ENCODE results near the gene DPM2. TPM values are rescaled to one million over a fixed set of nuclear protein-coding genes. Genes with fewer than 3 reads are reported as not detected.
A peak's percentile ranks its signal among the peaks of the same experiment; 100 is the strongest.

DPM2 gene
- polyA plus RNA-seq, 2 of the 4 experiments (the other 2 are of a cell fraction): 41.9 to 45.9 TPM

DNA sequence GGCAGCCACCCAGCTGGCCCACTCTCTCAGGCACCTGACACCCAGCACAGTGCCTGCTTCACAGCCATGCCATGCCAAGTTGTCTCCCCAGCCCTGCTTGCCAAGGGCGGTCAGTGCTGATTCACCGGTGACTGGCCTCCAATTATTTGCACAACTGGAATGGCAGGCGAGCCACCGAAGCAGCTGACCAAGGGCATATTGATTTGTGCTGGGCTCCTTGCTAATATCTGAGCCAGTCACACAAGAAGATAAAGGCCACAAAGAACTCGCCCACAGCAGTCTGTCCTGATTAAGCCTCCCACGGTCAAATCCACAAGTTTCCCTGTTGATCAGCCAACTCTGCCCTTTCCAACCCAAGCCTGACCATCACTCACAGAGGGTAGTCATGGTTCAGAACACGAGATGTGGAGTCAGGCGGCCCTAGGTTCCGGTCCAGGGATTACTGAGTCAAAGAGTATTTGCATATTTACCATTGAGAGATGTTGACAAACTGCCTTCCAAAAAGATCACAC, 49.5 kb upstream of the DPM2 start (continued):
- no peak for TF ChIP-seq FOXS1 (CRISPR knock-in tag; IDR thresholded peaks at IDR 0.05)
- no peak for TF ChIP-seq KDM5A (IDR thresholded peaks at IDR 0.05)
- TF ChIP-seq POLR2AphosphoS2 (conservative IDR thresholded peaks at IDR 0.05; ENCODE audit: low read length): no peak
- TF ChIP-seq, protein P1, sequence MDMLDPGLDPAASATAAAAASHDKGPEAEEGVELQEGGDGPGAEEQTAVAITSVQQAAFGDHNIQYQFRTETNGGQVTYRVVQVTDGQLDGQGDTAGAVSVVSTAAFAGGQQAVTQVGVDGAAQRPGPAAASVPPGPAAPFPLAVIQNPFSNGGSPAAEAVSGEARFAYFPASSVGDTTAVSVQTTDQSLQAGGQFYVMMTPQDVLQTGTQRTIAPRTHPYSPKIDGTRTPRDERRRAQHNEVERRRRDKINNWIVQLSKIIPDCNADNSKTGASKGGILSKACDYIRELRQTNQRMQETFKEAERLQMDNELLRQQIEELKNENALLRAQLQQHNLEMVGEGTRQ (IDR thresholded peaks at IDR 0.05): peak; percentile 6; the same call in 1 of the 2 replicates
- peak in 1 of 2 experiments; percentile 39; a peak in 1 of 5 replicates for TF ChIP-seq JUN (IDR thresholded peaks at IDR 0.05)
- no peak for TF ChIP-seq HOXB5 (CRISPR knock-in tag; IDR thresholded peaks at IDR 0.05)
- TF ChIP-seq ZFP36 (IDR thresholded peaks at IDR 0.05; ENCODE audit: borderline replicate concordance, partially characterized antibody): no peak
- no peak for TF ChIP-seq RCOR1 (IDR thresholded peaks at IDR 0.05; ENCODE audit: low read depth, low read length)
- TF ChIP-seq PHF8 (IDR thresholded peaks at IDR 0.05; ENCODE audit: borderline replicate concordance, low read depth): no peak
- TF ChIP-seq FOSL2 (IDR thresholded peaks at IDR 0.05): peak; percentile 83
- TF ChIP-seq FOSL2 (CRISPR knock-in tag; IDR thresholded peaks at IDR 0.05): peak; percentile 95
- no peak for TF ChIP-seq CBX2 (IDR thresholded peaks at IDR 0.05; ENCODE audit: borderline replicate concordance, low read depth)
- TF ChIP-seq KDM1A (IDR thresholded peaks at IDR 0.05; ENCODE audit: low read depth): no peak
- no peak for TF ChIP-seq CBX8 (IDR thresholded peaks at IDR 0.05)
- peak; percentile 37 to 51; a peak in 2 of 5 replicates for TF ChIP-seq EP300 (IDR thresholded peaks at IDR 0.05)
- TF ChIP-seq, protein P2, sequence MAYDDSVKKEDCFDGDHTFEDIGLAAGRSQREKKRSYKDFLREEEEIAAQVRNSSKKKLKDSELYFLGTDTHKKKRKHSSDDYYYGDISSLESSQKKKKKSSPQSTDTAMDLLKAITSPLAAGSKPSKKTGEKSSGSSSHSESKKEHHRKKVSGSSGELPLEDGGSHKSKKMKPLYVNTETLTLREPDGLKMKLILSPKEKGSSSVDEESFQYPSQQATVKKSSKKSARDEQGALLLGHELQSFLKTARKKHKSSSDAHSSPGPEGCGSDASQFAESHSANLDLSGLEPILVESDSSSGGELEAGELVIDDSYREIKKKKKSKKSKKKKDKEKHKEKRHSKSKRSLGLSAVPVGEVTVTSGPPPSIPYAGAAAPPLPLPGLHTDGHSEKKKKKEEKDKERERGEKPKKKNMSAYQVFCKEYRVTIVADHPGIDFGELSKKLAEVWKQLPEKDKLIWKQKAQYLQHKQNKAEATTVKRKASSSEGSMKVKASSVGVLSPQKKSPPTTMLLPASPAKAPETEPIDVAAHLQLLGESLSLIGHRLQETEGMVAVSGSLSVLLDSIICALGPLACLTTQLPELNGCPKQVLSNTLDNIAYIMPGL (CRISPR knock-in tag; IDR thresholded peaks at IDR 0.05; ENCODE audit: borderline replicate concordance): no peak
- no peak for TF ChIP-seq EHMT2 (IDR thresholded peaks at IDR 0.05; ENCODE audit: low read depth)
- no peak; the same call in 1 of the 2 replicates for TF ChIP-seq NFE2L2 (conservative IDR thresholded peaks at IDR 0.05; ENCODE audit: low read length)
- no peak for TF ChIP-seq POLR2A (IDR thresholded peaks at IDR 0.05; ENCODE audit: low read length)
- TF ChIP-seq BHLHE40 (IDR thresholded peaks at IDR 0.05; ENCODE audit: low read depth, low read length): no peak
- peak; percentile 61; the same call in 1 of the 2 replicates for TF ChIP-seq GATA3 (IDR thresholded peaks at IDR 0.05; ENCODE audit: borderline replicate concordance)
- no peak for TF ChIP-seq RFX5 (IDR thresholded peaks at IDR 0.05)
- no peak for TF ChIP-seq HDAC2 (IDR thresholded peaks at IDR 0.05)
- TF ChIP-seq, protein P3, sequence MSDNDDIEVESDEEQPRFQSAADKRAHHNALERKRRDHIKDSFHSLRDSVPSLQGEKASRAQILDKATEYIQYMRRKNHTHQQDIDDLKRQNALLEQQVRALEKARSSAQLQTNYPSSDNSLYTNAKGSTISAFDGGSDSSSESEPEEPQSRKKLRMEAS (IDR thresholded peaks at IDR 0.05): peak; percentile 80
- TF ChIP-seq HOXB13 (CRISPR knock-in tag; IDR thresholded peaks at IDR 0.05; ENCODE audit: low read depth): no peak
- no peak for TF ChIP-seq HOXA7 (CRISPR knock-in tag; IDR thresholded peaks at IDR 0.05)
- TF ChIP-seq TP53 (CRISPR knock-in tag; IDR thresholded peaks at IDR 0.05): no peak
- TF ChIP-seq ZC3H11A (IDR thresholded peaks at IDR 0.05): no peak
- TF ChIP-seq RNF2 (IDR thresholded peaks at IDR 0.05; ENCODE audit: borderline replicate concordance, low read depth): no peak

DNA sequence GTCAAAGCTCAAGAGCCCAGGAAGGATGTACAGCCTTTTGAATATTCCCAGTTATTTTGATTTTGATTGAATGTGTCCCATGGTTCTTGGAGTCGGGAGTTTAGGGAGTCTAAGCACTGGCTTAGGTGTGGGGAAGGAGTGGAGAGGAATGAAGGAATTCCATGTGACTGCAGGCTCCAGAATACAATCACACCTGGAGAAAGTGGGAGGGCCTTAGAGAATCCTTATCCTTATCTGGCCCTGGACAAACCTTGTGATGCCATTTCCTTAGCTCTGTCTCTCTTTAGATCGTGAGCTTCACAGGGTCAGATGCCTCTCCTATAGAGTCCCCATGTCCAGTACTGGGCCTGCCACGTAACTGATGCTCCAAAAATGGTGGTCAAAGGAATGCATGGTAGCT, 47.4 kb upstream of the DPM2 start:
- DNase-seq (ENCODE audit: low read depth in 1 of 2, low spot score in 1 of 2): no peak
- POLR2A ChIA-PET: no interaction called here
- peak overlapping the region; percentile 2 to 13; a peak in 4 of 6 replicates for H3K27ac ChIP-seq

More for the DNA sequence above, 47.4 kb upstream of the DPM2 start:
- WGBS (ENCODE audit: missing lambda C conversion rate): 92% methylated on average over 3 of the region's 3 CpGs
- no peak for FAIRE-seq
- H3K4me1 ChIP-seq: peaks cover 36% of the 10 kb centered on the region
- CTCF ChIA-PET: interaction anchor here (0.6 to 17.9 kb wide), 5 partner anchors 12 to 51 kb away, joined by 3 to 173 read pairs (median 8); no protein-coding TSS in a partner anchor
- no peak overlapping the region for H3K4me2 ChIP-seq
- TF ChIP-seq POLR2AphosphoS2 (conservative IDR thresholded peaks at IDR 0.05; ENCODE audit: low read length): no peak
- no peak for TF ChIP-seq ESRRA (IDR thresholded peaks at IDR 0.05; ENCODE audit: borderline replicate concordance, low read length)
- TF ChIP-seq TP53 (CRISPR knock-in tag; IDR thresholded peaks at IDR 0.05): no peak
- no peak for TF ChIP-seq HOXB5 (CRISPR knock-in tag; IDR thresholded peaks at IDR 0.05)
- TF ChIP-seq, protein P4, sequence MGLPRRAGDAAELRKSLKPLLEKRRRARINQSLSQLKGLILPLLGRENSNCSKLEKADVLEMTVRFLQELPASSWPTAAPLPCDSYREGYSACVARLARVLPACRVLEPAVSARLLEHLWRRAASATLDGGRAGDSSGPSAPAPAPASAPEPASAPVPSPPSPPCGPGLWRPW (IDR thresholded peaks at IDR 0.05): no peak
- TF ChIP-seq EP300 (IDR thresholded peaks at IDR 0.05): no peak
- TF ChIP-seq RARB (CRISPR knock-in tag; IDR thresholded peaks at IDR 0.05): no peak
- no peak for TF ChIP-seq NFE2L2 (conservative IDR thresholded peaks at IDR 0.05; ENCODE audit: low read length)
- no peak for TF ChIP-seq HEYL (CRISPR knock-in tag; IDR thresholded peaks at IDR 0.05)
- TF ChIP-seq, protein P5, sequence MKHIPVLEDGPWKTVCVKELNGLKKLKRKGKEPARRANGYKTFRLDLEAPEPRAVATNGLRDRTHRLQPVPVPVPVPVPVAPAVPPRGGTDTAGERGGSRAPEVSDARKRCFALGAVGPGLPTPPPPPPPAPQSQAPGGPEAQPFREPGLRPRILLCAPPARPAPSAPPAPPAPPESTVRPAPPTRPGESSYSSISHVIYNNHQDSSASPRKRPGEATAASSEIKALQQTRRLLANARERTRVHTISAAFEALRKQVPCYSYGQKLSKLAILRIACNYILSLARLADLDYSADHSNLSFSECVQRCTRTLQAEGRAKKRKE (CRISPR knock-in tag; IDR thresholded peaks at IDR 0.05; ENCODE audit: low read depth): no peak
- no peak for TF ChIP-seq MAFK (IDR thresholded peaks at IDR 0.05; ENCODE audit: partially characterized antibody)
- no peak for TF ChIP-seq CEBPB (IDR thresholded peaks at IDR 0.05)
- TF ChIP-seq ZC3H11A (IDR thresholded peaks at IDR 0.05): no peak
- TF ChIP-seq RCOR1 (IDR thresholded peaks at IDR 0.05; ENCODE audit: low read depth, low read length): no peak
- TF ChIP-seq GATA3 (IDR thresholded peaks at IDR 0.05; ENCODE audit: borderline replicate concordance): no peak
- no peak for TF ChIP-seq RNF2 (IDR thresholded peaks at IDR 0.05; ENCODE audit: borderline replicate concordance, low read depth)
- TF ChIP-seq HDAC2 (IDR thresholded peaks at IDR 0.05): no peak
- TF ChIP-seq, protein P1 (IDR thresholded peaks at IDR 0.05): no peak
- no peak overlapping the region for H3K4me3 ChIP-seq
- ATAC-seq: no peak
- H3K9me3 ChIP-seq: no peaks in the 10 kb centered on the region

Measured in A549 (cell line).